MM.1S (cell line): Measurements from ENCODE around the gene CLEC6A.

ENCODE experiments used
- EZH2 ChIP-seq: fragments of 300-600 bp; sonication (generic); optimal IDR thresholded peaks from 2 replicates; pipeline ENCODE3; 2017; ENCODE audit warnings: low read depth, mild to moderate bottlenecking, antibody characterized with exemption, low read length, mixed read lengths
- TF ChIP-seq, protein P1 (sequence below): fragments of 300-600 bp; sonication (generic); IDR thresholded peaks from 2 replicates; pipeline ENCODE4 v1.5.1; 2016; ENCODE audit warnings: antibody characterized with exemption, low read length, mixed read lengths

DNA sequence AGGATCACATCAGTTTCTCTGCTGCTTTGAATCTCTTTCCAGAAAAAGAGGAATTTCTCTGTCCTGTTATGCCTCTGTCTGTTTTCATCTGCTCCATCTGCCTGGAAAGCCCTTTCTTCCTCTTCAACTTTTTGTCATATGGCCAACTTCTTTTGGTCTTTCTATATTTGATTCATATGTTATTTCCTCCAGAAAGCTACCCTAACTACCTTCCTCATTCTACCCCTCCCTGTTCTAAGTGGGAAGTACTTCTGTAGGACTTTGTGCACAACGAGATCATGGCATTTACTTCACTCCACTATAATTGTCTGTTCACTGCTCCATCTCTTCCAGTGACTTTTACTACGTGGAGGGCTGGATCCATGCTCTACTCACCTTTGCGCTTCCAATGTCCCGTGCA, 63.4 kb downstream of the CLEC6A start:
- TF ChIP-seq, protein P1, sequence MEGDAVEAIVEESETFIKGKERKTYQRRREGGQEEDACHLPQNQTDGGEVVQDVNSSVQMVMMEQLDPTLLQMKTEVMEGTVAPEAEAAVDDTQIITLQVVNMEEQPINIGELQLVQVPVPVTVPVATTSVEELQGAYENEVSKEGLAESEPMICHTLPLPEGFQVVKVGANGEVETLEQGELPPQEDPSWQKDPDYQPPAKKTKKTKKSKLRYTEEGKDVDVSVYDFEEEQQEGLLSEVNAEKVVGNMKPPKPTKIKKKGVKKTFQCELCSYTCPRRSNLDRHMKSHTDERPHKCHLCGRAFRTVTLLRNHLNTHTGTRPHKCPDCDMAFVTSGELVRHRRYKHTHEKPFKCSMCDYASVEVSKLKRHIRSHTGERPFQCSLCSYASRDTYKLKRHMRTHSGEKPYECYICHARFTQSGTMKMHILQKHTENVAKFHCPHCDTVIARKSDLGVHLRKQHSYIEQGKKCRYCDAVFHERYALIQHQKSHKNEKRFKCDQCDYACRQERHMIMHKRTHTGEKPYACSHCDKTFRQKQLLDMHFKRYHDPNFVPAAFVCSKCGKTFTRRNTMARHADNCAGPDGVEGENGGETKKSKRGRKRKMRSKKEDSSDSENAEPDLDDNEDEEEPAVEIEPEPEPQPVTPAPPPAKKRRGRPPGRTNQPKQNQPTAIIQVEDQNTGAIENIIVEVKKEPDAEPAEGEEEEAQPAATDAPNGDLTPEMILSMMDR, result no peak
- no peak for TF ChIP-seq EZH2
